Skeletal muscle tissue (tissue), 2 donors: ENCODE results near the gene GOLGA6L9. TPM values are rescaled to one million over a fixed set of nuclear protein-coding genes. Genes with fewer than 3 reads are reported as not detected.

Source experiments
- small RNA-seq: library from RNA; depleted of rRNA; stranded (forward); fragments of <200 nt; gene quantifications from one replicate; pipeline ENCODE3, GENCODE V24; 2014
- total RNA-seq: library from RNA; depleted of rRNA; stranded (reverse); fragments of >200 nt; gene quantifications from one replicate; pipeline ENCODE4 v1.2.3, GENCODE V29; 2014

Gene GOLGA6L9
- total RNA-seq, 1 donor from 2014 or later = 4.2 TPM

Small RNA genes lying within 50 kb of the gene (small RNA-seq; reads per million reads assigned to genes)
- not detected for gene AC245033.3

Other genes with a start within 250 kb of the GOLGA6L9 start
- 20.9 TPM for gene EFL1, start 167.1 kb upstream of the GOLGA6L9 start, total RNA-seq
- gene SAXO2, start 167.0 kb upstream of the GOLGA6L9 start, total RNA-seq = 0.52 TPM
- gene GOLGA6L10, start 80.3 kb upstream of the GOLGA6L9 start, total RNA-seq = 0.52 TPM
- 2,242 TPM for gene RPS17, start 110.6 kb downstream of the GOLGA6L9 start, total RNA-seq
- gene CPEB1, start 217.5 kb downstream of the GOLGA6L9 start, total RNA-seq = 0.52 TPM